Sigmoid colon (tissue), 7 donors: ENCODE data around the gene SLC30A4. TPM values are rescaled to one million over a fixed set of nuclear protein-coding genes. Genes with fewer than 3 reads are reported as not detected.

ENCODE experiments used
- DNase-seq: peaks from one replicate; pipeline ENCODE4 v3.0.0-alpha.2; 2019
- H3K27ac ChIP-seq, 4 donors: fragments of 200-600 bp; sonication (generic); one replicate each; pipeline ENCODE4 v1.5.1; 2016 to 2019; ENCODE audit warnings: mild to moderate bottlenecking in 1 of 4
- H3K27me3 ChIP-seq, 3 donors: fragments of 200-600 bp; sonication (generic); one replicate each; pipeline ENCODE4 v1.5.1; 2019; ENCODE audit warnings: mild to moderate bottlenecking in 1 of 3
- H3K36me3 ChIP-seq, 4 donors: fragments of 200-600 bp; sonication (generic); one replicate each; pipeline ENCODE4 v1.5.1; 2016 to 2019
- H3K4me1 ChIP-seq, 4 donors: fragments of 200-600 bp; sonication (generic); one replicate each; pipeline ENCODE4 v1.5.1; 2017 to 2019
- H3K4me3 ChIP-seq, 4 donors: fragments of 200-600 bp; sonication (generic); one replicate each; pipeline ENCODE4 v1.5.1; 2017 to 2019; ENCODE audit warnings: mild to moderate bottlenecking in 2 of 4, moderate library complexity in 1 of 4
- H3K9me3 ChIP-seq, 4 donors: fragments of 200-600 bp in 3 of 4; sonication (generic) in 3 of 4; one replicate each; pipeline versions ENCODE4 v1.5.1 to v1.6.1; 2013 to 2019
- EP300 ChIP-seq, 4 donors: sonication (generic); formaldehyde crosslinking; IDR thresholded peaks; one replicate each; pipeline ENCODE4 v1.6.1; 2017; ENCODE audit warnings: antibody characterized with exemption in 4 of 4
- POLR2A ChIP-seq, 2 donors: fragments of 450-650 bp; IDR thresholded peaks; one replicate each; pipeline ENCODE4 v1.6.1; 2016; ENCODE audit warnings: antibody characterized with exemption in 2 of 2, mild to moderate bottlenecking in 2 of 2, moderate library complexity in 2 of 2
- POLR2AphosphoS5 ChIP-seq, 4 donors: sonication (generic); formaldehyde crosslinking; IDR thresholded peaks; one replicate each; pipeline ENCODE4 v1.6.1; 2017; ENCODE audit warnings: antibody characterized with exemption in 4 of 4
- WGBS, 2 donors: extraction: QIAGEN DNeasy Blood & Tissue Kit; methylation state at CpG; one replicate each; pipeline ENCODE4 v1.1.7; 2013; 5-methylcytosine and 5-hydroxymethylcytosine counted together
- intact Hi-C: fragments of 100-400 bp; cut with DNase I; formaldehyde crosslinking; loops from one replicate; pipeline ENCODE4 v1.15.1; 2023
- polyA plus RNA-seq, 3 donors: library from polyadenylated mRNA; stranded (reverse); fragments of 200-250 nt; gene quantifications; one replicate each; pipeline ENCODE4 v1.2.3, GENCODE V29; 2013
- total RNA-seq, 4 donors: library from RNA; depleted of rRNA; stranded (reverse); fragments of >200 nt; gene quantifications; one replicate each; pipeline ENCODE4 v1.1.0, GENCODE V29; 2016
- TF ChIP-seq, protein P1 (sequence below), 4 experiments: fragments of 450-650 bp in 3 of 4; fragments of 200-600 bp in 1 of 4; IDR thresholded peaks; one replicate each; pipeline ENCODE4 v1.5.1; 2016 to 2019; ENCODE audit warnings: antibody characterized with exemption in 4 of 4, mild to moderate bottlenecking in 3 of 4, moderate library complexity in 2 of 4
- donor health status: healthy with polysubstance abuse.
- donor health status: Bipolar disorder and iron deficiency.
- donor health status: healthy.

SLC30A4 gene
- total and polyA plus RNA-seq, 7 donors: 3.3 to 11.6 (median 9.2) TPM

DNA sequence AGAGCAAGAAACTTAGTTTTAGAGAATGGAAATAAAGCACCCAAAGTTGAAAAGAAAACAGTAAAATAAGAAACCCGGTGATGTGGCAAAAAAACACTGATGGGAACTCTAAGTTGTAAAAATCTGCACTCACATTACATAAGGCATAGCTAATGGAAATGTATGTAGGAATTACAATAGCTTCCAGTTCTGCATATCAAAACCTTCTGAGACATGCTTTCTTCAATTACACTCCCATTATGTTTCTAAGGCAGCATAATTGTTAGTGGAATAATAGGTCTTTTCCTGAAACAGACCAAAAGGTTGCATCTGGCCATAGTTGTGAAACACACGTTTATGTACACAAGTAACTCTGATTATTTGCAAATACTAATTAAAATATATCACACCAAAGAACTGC lies 41.4 kb downstream of the SLC30A4 start:
- WGBS, 2 donors: 67 to 82% methylated on average over 2 of the region's 2 CpGs
- TF ChIP-seq EP300 (IDR thresholded peaks at IDR 0.05) (no peak), POLR2A (IDR thresholded peaks at IDR 0.05) (no peak), POLR2AphosphoS5 (IDR thresholded peaks at IDR 0.05) (no peak)
- TF ChIP-seq, protein P1, sequence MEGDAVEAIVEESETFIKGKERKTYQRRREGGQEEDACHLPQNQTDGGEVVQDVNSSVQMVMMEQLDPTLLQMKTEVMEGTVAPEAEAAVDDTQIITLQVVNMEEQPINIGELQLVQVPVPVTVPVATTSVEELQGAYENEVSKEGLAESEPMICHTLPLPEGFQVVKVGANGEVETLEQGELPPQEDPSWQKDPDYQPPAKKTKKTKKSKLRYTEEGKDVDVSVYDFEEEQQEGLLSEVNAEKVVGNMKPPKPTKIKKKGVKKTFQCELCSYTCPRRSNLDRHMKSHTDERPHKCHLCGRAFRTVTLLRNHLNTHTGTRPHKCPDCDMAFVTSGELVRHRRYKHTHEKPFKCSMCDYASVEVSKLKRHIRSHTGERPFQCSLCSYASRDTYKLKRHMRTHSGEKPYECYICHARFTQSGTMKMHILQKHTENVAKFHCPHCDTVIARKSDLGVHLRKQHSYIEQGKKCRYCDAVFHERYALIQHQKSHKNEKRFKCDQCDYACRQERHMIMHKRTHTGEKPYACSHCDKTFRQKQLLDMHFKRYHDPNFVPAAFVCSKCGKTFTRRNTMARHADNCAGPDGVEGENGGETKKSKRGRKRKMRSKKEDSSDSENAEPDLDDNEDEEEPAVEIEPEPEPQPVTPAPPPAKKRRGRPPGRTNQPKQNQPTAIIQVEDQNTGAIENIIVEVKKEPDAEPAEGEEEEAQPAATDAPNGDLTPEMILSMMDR (IDR thresholded peaks at IDR 0.05): no peak
- Histone ChIP-seq H3K9me3 (no peaks in the 10 kb centered on the region), H3K4me1 (no peaks in the 10 kb centered on the region), H3K27me3 (no peaks in the 10 kb centered on the region), H3K27ac (no peak overlapping the region), H3K36me3 (peaks cover 0 to 17% (median 3%) of the 10 kb centered on the region in 4 donors), H3K4me3 (no peak overlapping the region)
- intact Hi-C loops: no loop called here
- DNase-seq: no peak

DNA sequence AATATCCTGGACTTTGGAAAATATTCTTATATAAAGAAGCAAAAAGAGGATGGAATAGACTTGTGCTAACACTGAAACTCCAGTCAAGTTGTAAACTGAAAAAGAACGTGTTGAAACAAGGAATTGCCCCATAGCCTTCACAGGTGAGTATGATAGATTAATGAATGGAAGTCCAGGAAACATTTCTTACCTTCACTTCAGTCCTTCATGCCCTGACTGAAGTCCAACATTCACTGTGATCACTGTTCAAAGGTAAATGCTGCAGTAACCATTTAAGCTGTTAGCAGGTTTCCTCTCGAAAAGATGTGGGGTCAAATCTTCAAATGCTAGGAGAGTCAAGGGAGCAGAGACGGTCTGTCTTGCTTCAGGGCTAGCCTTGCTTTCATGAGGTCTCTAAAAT lies 46.1 kb downstream of the SLC30A4 start:
- intact Hi-C loops: no loop called here
- Histone ChIP-seq H3K27me3 (peaks cover 0 to 13% (median 0%) of the 10 kb centered on the region in 3 donors), H3K9me3 (no peaks in the 10 kb centered on the region), H3K36me3 (no peaks in the 10 kb centered on the region), H3K27ac (no peak overlapping the region), H3K4me3 (no peak overlapping the region), H3K4me1 (no peaks in the 10 kb centered on the region)
- TF ChIP-seq POLR2A (IDR thresholded peaks at IDR 0.05) (no peak), POLR2AphosphoS5 (IDR thresholded peaks at IDR 0.05) (no peak), EP300 (IDR thresholded peaks at IDR 0.05) (no peak)
- TF ChIP-seq, protein P1 (IDR thresholded peaks at IDR 0.05): no peak
- DNase-seq: no peak
- WGBS, 2 donors: 64 to 77% methylated on average over 3 of the region's 3 CpGs

DNA sequence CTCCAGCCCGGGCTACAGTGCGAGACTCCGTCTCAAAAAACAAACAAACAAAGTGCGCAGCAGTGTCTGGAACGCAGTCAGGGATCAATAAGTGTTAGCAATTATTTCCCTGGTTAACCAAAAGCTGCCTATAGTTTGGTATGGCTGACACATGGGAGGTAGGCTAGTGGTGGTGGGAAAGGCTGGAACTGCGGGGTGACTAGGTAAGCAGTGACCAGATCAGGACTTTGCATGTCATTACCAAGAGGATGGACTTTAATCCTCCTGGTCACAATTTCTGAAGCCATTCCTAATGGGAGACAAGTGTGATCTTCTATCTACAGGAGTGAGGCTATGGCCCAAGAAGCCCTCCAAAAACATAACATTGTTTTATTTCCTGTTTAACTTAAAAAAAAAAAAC lies 47.8 kb downstream of the SLC30A4 start:
- WGBS, 2 donors: 95 to 96% methylated on average over 6 of the region's 6 CpGs
- Histone ChIP-seq H3K36me3 (no peaks in the 10 kb centered on the region), H3K4me1 (no peaks in the 10 kb centered on the region), H3K9me3 (no peaks in the 10 kb centered on the region), H3K27ac (no peak overlapping the region), H3K4me3 (no peak overlapping the region), H3K27me3 (peaks cover 0 to 29% (median 5%) of the 10 kb centered on the region in 3 donors)
- intact Hi-C loops: no loop called here
- DNase-seq: no peak
- no peak for TF ChIP-seq POLR2AphosphoS5 (IDR thresholded peaks at IDR 0.05)
- TF ChIP-seq POLR2A (IDR thresholded peaks at IDR 0.05): no peak
- TF ChIP-seq, protein P1 (IDR thresholded peaks at IDR 0.05): no peak
- no peak for TF ChIP-seq EP300 (IDR thresholded peaks at IDR 0.05)

DNA sequence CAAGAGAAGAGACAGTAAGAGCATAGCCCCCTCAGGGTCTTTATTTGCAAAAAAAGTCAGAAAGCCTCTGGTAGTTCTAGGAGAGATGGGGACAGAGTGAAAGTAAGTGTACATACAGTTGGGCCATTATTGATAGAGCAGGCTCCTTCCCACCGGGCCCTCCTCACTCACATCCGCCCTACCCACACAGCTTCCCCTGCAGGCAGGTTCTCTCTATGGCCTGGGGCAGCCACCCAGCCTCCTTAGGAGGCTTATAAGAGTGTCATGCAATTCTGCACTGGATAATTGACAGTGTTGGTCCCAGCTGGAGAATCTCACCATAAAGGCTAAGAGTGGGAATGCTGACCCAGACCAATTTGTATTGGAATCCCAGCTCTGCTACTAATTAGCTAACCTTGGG lies 49.5 kb downstream of the SLC30A4 start:
- no peak for DNase-seq
- no peak overlapping the region for H3K4me3 ChIP-seq
- H3K27me3 ChIP-seq: peaks cover 0 to 38% (median 5%) of the 10 kb centered on the region in 3 donors
- TF ChIP-seq EP300 (IDR thresholded peaks at IDR 0.05) (no peak), POLR2AphosphoS5 (IDR thresholded peaks at IDR 0.05) (no peak), POLR2A (IDR thresholded peaks at IDR 0.05) (no peak)
- TF ChIP-seq, protein P1 (IDR thresholded peaks at IDR 0.05): no peak
- intact Hi-C loops: no loop called here
- no peaks in the 10 kb centered on the region for H3K9me3 ChIP-seq
- 74 to 82% methylated on average over 2 of the region's 2 CpGs for WGBS, 2 donors
- no peaks in the 10 kb centered on the region for H3K4me1 ChIP-seq
- no peak overlapping the region for H3K27ac ChIP-seq
- H3K36me3 ChIP-seq: no peaks in the 10 kb centered on the region

DNA sequence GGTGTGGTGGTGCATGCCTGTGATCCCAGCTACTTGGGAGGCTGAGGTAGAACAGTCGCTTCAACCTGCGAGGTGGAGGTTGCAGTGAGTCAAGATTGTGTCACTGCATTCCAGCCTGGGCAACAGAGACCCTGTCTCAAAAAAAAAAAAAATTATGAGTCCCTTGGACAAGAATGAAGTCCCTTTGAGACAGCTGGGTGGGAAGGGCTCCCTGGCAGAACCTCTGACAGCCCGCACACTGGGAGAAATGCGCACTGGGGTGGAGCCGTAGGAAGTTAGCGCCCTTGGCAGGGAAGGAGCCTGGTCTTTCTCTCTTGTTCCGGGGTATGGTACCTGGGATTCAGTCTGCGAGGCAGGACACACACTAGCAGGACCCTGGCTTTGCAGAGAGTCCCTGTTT lies 51.4 kb downstream of the SLC30A4 start:
- Histone ChIP-seq H3K9me3 (no peaks in the 10 kb centered on the region), H3K4me1 (no peaks in the 10 kb centered on the region), H3K36me3 (no peaks in the 10 kb centered on the region), H3K27me3 (peaks cover 0 to 38% (median 5%) of the 10 kb centered on the region in 3 donors), H3K27ac (no peak overlapping the region), H3K4me3 (no peak overlapping the region)
- 84 to 89% methylated on average over 8 of the region's 8 CpGs for WGBS, 2 donors
- TF ChIP-seq POLR2AphosphoS5 (IDR thresholded peaks at IDR 0.05): no peak
- TF ChIP-seq POLR2A (IDR thresholded peaks at IDR 0.05): no peak
- TF ChIP-seq, protein P1 (IDR thresholded peaks at IDR 0.05): no peak
- no peak for TF ChIP-seq EP300 (IDR thresholded peaks at IDR 0.05)
- intact Hi-C loops: no loop called here
- no peak for DNase-seq
